HFFc6 (cell line): ENCODE measurements around the gene SCN4A. TPM values are rescaled to one million over a fixed set of nuclear protein-coding genes. Genes with fewer than 3 reads are reported as not detected.

ENCODE experiments used
- DNase-seq: peaks from one replicate; pipeline ENCODE4 v3.0.0-alpha.2; 2018
- H3K27ac Mint-ChIP-seq: 2 replicates; pipeline ENCODE4 v1.8.0; 2020; ENCODE audit warnings: mild to moderate bottlenecking, mixed read lengths
- H3K27me3 Mint-ChIP-seq: 2 replicates; pipeline ENCODE4 v1.8.0; 2021; ENCODE audit warnings: mild to moderate bottlenecking, moderate library complexity, mixed read lengths; ENCODE audit not compliant: insufficient read depth
- H3K36me3 Mint-ChIP-seq: 2 replicates; pipeline ENCODE4 v1.8.0; 2021; ENCODE audit warnings: low read depth, mixed read lengths
- H3K4me1 Mint-ChIP-seq: 2 replicates; pipeline ENCODE4 v1.8.0; 2020; ENCODE audit warnings: low read depth, mixed read lengths
- H3K4me3 Mint-ChIP-seq: 2 replicates; pipeline ENCODE4 v1.8.0; 2020; ENCODE audit warnings: mild to moderate bottlenecking, moderate library complexity, mixed read lengths
- H3K9me3 Mint-ChIP-seq: 2 replicates; pipeline ENCODE4 v1.8.0; 2020; ENCODE audit warnings: mild to moderate bottlenecking, mixed read lengths
- total RNA-seq, 6 experiments: library from RNA; stranded (reverse); fragmentation: NEBNext Ultra II Directional; extraction: Animal tissue kit (Norgen Biotek cat#: 25700); gene quantifications; 2 replicates in 1 of 6; 3 replicates in 5 of 6; pipeline ENCODE4 v1.2.3, GENCODE V29; 2021
- TF ChIP-seq, protein P1 (sequence below): fragments of 200-600 bp; sonication (generic); IDR thresholded peaks from 2 replicates; pipeline ENCODE4 v1.5.0; 2021; ENCODE audit warnings: antibody characterized with exemption, mild to moderate bottlenecking

Gene SCN4A
- total RNA-seq, 6 experiments from 2014 or later, result not detected

DNA sequence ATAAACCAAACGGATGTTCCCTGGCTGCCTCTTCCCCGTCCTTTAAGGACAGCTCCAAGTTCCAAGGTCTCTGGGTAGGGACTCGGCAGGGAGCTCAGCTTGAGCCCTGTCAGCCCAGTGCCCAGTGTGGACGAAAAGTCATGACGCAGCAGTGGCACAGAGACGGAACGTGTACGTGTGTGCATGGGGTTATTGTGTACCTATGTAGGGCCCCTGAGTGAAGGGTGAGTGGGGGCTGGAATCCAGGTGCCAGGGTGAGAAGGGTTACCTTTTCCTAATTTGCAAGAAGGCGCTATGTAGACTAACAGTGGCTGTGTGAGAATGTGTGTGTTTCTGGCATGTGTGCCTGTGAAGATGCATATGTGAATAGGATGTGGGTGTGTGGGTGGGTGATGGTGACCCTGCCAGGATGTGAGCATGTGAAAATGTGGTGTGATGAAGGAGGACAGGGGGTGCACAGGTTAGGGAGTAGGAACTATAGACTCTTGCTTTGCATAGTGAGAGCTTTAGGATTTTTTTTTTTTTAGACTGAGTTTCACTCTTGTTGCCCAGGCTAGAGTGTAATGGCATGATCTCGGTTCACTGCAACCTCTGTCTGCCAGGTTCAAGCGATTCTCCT is 6.0 kb downstream of the SCN4A start:
- Mint-ChIP-seq H3K4me1 (no peaks in the 10 kb centered on the region), H3K4me3 (no peak overlapping the region)

GRCh38 chr17:63963123-63963522 is 9.6 kb downstream of the SCN4A start:
- Mint-ChIP-seq H3K36me3 (no peaks in the 10 kb centered on the region), H3K27ac (no peak overlapping the region), H3K9me3 (no peaks in the 10 kb centered on the region), H3K27me3 (peaks cover 3% of the 10 kb centered on the region), H3K4me3 (no peak overlapping the region), H3K4me1 (no peaks in the 10 kb centered on the region)
- no peak for DNase-seq
- TF ChIP-seq, protein P1, sequence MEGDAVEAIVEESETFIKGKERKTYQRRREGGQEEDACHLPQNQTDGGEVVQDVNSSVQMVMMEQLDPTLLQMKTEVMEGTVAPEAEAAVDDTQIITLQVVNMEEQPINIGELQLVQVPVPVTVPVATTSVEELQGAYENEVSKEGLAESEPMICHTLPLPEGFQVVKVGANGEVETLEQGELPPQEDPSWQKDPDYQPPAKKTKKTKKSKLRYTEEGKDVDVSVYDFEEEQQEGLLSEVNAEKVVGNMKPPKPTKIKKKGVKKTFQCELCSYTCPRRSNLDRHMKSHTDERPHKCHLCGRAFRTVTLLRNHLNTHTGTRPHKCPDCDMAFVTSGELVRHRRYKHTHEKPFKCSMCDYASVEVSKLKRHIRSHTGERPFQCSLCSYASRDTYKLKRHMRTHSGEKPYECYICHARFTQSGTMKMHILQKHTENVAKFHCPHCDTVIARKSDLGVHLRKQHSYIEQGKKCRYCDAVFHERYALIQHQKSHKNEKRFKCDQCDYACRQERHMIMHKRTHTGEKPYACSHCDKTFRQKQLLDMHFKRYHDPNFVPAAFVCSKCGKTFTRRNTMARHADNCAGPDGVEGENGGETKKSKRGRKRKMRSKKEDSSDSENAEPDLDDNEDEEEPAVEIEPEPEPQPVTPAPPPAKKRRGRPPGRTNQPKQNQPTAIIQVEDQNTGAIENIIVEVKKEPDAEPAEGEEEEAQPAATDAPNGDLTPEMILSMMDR, result no peak

More for the DNA sequence above, 6.0 kb downstream of the SCN4A start:
- TF ChIP-seq, protein P1, result no peak
- Mint-ChIP-seq H3K27me3 (peaks cover 13% of the 10 kb centered on the region), H3K9me3 (no peaks in the 10 kb centered on the region), H3K27ac (no peak overlapping the region), H3K36me3 (no peaks in the 10 kb centered on the region)
- no peak for DNase-seq

DNA sequence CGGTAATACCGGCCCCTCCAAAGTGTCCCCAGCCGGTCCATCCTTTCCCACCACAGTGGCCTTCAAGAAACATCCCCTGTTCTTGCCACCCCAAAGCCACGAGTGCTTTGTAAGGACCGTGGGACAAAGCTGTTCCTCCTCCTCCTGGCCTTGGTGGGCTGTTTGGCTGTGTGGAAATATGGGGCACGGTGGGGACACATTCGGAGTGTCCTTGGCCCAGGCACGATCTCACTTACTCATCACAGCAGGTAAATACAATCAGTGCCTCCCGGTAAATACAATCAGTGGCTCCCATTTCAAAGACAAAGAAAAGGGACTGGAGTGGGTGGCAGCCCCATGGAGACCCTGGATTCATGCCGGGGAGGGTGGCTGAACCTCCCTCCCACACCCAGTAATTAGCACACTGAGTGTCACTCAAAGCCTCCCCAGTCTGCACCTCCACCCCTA is 10.4 kb downstream of the SCN4A start:
- Mint-ChIP-seq H3K36me3 (no peaks in the 10 kb centered on the region), H3K4me1 (no peaks in the 10 kb centered on the region), H3K27me3 (peaks cover 3% of the 10 kb centered on the region), H3K9me3 (no peaks in the 10 kb centered on the region), H3K27ac (no peak overlapping the region), H3K4me3 (no peak overlapping the region)
- DNase-seq, result no peak
- TF ChIP-seq, protein P1, result no peak

- H3K36me3 Mint-ChIP-seq, result no peaks in the 10 kb centered on the region
- no peak overlapping the region for H3K4me3 Mint-ChIP-seq
- TF ChIP-seq, protein P1, result no peak
- no peaks in the 10 kb centered on the region for H3K9me3 Mint-ChIP-seq
- DNase-seq, result peak; percentile 8
- H3K27ac Mint-ChIP-seq, result no peak overlapping the region
- peaks cover 7% of the 10 kb centered on the region for H3K4me1 Mint-ChIP-seq
- peaks cover 3% of the 10 kb centered on the region for H3K27me3 Mint-ChIP-seq
Measured at GRCh38 chr17:63961355-63962212, 11.1 kb downstream of the SCN4A start.

- H3K27me3 Mint-ChIP-seq, result peaks cover 3% of the 10 kb centered on the region
- DNase-seq, result no peak
- no peaks in the 10 kb centered on the region for H3K9me3 Mint-ChIP-seq
- H3K36me3 Mint-ChIP-seq, result no peaks in the 10 kb centered on the region
- no peak overlapping the region for H3K27ac Mint-ChIP-seq
- peaks cover 17% of the 10 kb centered on the region for H3K4me1 Mint-ChIP-seq
- TF ChIP-seq, protein P1, result no peak
- no peak overlapping the region for H3K4me3 Mint-ChIP-seq
Measured at GRCh38 chr17:63960430-63960829, 12.3 kb downstream of the SCN4A start.
